Measurements from ENCODE around the gene PLEKHA6.

PLEKHA6 gene

DNA sequence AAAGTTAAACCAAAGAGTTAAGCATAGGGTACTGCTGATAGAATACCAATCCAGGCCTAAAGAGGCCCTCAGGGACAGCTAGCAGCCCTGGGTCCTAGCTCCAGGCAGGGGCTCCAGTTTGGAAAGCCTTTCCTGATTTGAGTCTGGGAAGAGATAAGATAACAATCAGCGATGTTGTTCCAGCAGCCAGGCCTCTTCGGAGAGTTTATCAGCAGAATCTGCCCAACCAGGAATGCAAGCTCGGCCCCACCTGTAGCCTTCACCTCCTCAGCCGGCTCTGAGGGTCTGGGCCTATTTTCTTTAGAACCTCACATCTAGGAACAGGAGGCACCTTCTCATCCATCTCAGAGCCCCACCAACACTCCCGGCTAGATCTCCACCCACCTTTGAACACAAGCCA is 42.6 kb downstream of the PLEKHA6 start:
- H3K79me2 ChIP-seq (ENCODE audit: low read length) = no peaks in the 10 kb centered on the region

GRCh38 chr1:204316164-204316563 is 43.6 kb downstream of the PLEKHA6 start:
- no peak overlapping the region for H3K4me3 ChIP-seq (ENCODE audit: low read length)
- H3K9me3 ChIP-seq (replicated peaks; ENCODE audit: insufficient read depth, low read length) = no peaks in the 10 kb centered on the region
- no peaks in the 10 kb centered on the region for H3K27me3 ChIP-seq (replicated peaks; ENCODE audit: insufficient read depth, low read length)
- TF ChIP-seq, protein P1, sequence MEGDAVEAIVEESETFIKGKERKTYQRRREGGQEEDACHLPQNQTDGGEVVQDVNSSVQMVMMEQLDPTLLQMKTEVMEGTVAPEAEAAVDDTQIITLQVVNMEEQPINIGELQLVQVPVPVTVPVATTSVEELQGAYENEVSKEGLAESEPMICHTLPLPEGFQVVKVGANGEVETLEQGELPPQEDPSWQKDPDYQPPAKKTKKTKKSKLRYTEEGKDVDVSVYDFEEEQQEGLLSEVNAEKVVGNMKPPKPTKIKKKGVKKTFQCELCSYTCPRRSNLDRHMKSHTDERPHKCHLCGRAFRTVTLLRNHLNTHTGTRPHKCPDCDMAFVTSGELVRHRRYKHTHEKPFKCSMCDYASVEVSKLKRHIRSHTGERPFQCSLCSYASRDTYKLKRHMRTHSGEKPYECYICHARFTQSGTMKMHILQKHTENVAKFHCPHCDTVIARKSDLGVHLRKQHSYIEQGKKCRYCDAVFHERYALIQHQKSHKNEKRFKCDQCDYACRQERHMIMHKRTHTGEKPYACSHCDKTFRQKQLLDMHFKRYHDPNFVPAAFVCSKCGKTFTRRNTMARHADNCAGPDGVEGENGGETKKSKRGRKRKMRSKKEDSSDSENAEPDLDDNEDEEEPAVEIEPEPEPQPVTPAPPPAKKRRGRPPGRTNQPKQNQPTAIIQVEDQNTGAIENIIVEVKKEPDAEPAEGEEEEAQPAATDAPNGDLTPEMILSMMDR (IDR thresholded peaks at IDR 0.05; ENCODE audit: low read length) = no peak
- TF ChIP-seq EZH2 (optimal IDR thresholded peaks at IDR 0.05; ENCODE audit: low read depth, low read length) = no peak
- no peak for TF ChIP-seq EZH2phosphoT487 (IDR thresholded peaks at IDR 0.05; ENCODE audit: low read length)
- H3K36me3 ChIP-seq (replicated peaks; ENCODE audit: insufficient read depth, low read length) = no peaks in the 10 kb centered on the region
- H3K79me2 ChIP-seq (ENCODE audit: low read length) = no peaks in the 10 kb centered on the region
- no peak overlapping the region for H2AFZ ChIP-seq (ENCODE audit: low read length)
- no peaks in the 10 kb centered on the region for H3K9me2 ChIP-seq (replicated peaks; ENCODE audit: insufficient read depth, low read length)
- no peaks in the 10 kb centered on the region for H3F3A ChIP-seq (ENCODE audit: insufficient read depth, low read length)
- no peak overlapping the region for H3K9ac ChIP-seq (ENCODE audit: low read length)
- no peak overlapping the region for H3K4me2 ChIP-seq (ENCODE audit: low read depth, low read length)
- H3K4me1 ChIP-seq (ENCODE audit: low read length) = peaks cover 13% of the 10 kb centered on the region
- no peak for DNase-seq
- no peak overlapping the region for H3K27ac ChIP-seq (ENCODE audit: low read length)
- no peaks in the 10 kb centered on the region for H4K20me1 ChIP-seq (ENCODE audit: insufficient read depth, low read length)

More for the DNA sequence above, 42.6 kb downstream of the PLEKHA6 start:
- no peaks in the 10 kb centered on the region for H3F3A ChIP-seq (ENCODE audit: insufficient read depth, low read length)
- no peak overlapping the region for H3K4me3 ChIP-seq (ENCODE audit: low read length)
- H3K27me3 ChIP-seq (replicated peaks; ENCODE audit: insufficient read depth, low read length) = no peaks in the 10 kb centered on the region
- no peak for TF ChIP-seq EZH2 (optimal IDR thresholded peaks at IDR 0.05; ENCODE audit: low read depth, low read length)
- TF ChIP-seq, protein P1 (IDR thresholded peaks at IDR 0.05; ENCODE audit: low read length) = no peak
- TF ChIP-seq EZH2phosphoT487 (IDR thresholded peaks at IDR 0.05; ENCODE audit: low read length) = no peak
- peaks cover 13% of the 10 kb centered on the region for H3K4me1 ChIP-seq (ENCODE audit: low read length)
- DNase-seq = no peak
- no peaks in the 10 kb centered on the region for H4K20me1 ChIP-seq (ENCODE audit: insufficient read depth, low read length)
- no peak overlapping the region for H3K9ac ChIP-seq (ENCODE audit: low read length)
- no peaks in the 10 kb centered on the region for H3K9me2 ChIP-seq (replicated peaks; ENCODE audit: insufficient read depth, low read length)
- H3K36me3 ChIP-seq (replicated peaks; ENCODE audit: insufficient read depth, low read length) = no peaks in the 10 kb centered on the region
- H3K4me2 ChIP-seq (ENCODE audit: low read depth, low read length) = no peak overlapping the region
- no peak overlapping the region for H2AFZ ChIP-seq (ENCODE audit: low read length)
- no peak overlapping the region for H3K27ac ChIP-seq (ENCODE audit: low read length)
- no peaks in the 10 kb centered on the region for H3K9me3 ChIP-seq (replicated peaks; ENCODE audit: insufficient read depth, low read length)

- Histone ChIP-seq H3K9me3 (replicated peaks; ENCODE audit: insufficient read depth, low read length) (no peaks in the 10 kb centered on the region), H3K79me2 (ENCODE audit: low read length) (no peaks in the 10 kb centered on the region)
Observed at GRCh38 chr1:204314893-204315658, 44.7 kb downstream of the PLEKHA6 start.

More at GRCh38 chr1:204314893-204315658, 44.7 kb downstream of the PLEKHA6 start:
- H3K9me2 ChIP-seq (replicated peaks; ENCODE audit: insufficient read depth, low read length) = no peaks in the 10 kb centered on the region
- peak overlapping the region; percentile 48 for H3K4me2 ChIP-seq (ENCODE audit: low read depth, low read length)
- H3F3A ChIP-seq (ENCODE audit: insufficient read depth, low read length) = no peaks in the 10 kb centered on the region
- TF ChIP-seq, protein P1 (IDR thresholded peaks at IDR 0.05; ENCODE audit: low read length) = no peak
- no peak for TF ChIP-seq EZH2 (optimal IDR thresholded peaks at IDR 0.05; ENCODE audit: low read depth, low read length)
- TF ChIP-seq EZH2phosphoT487 (IDR thresholded peaks at IDR 0.05; ENCODE audit: low read length) = no peak
- H3K27ac ChIP-seq (ENCODE audit: low read length) = no peak overlapping the region
- peak overlapping the region; percentile 26 for H2AFZ ChIP-seq (ENCODE audit: low read length)
- H3K27me3 ChIP-seq (replicated peaks; ENCODE audit: insufficient read depth, low read length) = no peaks in the 10 kb centered on the region
- no peak for DNase-seq
- no peaks in the 10 kb centered on the region for H3K36me3 ChIP-seq (replicated peaks; ENCODE audit: insufficient read depth, low read length)
- peaks cover 13% of the 10 kb centered on the region for H3K4me1 ChIP-seq (ENCODE audit: low read length)
- no peak overlapping the region for H3K4me3 ChIP-seq (ENCODE audit: low read length)
- no peak overlapping the region for H3K9ac ChIP-seq (ENCODE audit: low read length)
- no peaks in the 10 kb centered on the region for H4K20me1 ChIP-seq (ENCODE audit: insufficient read depth, low read length)

Data from MM.1S (cell line).